ENCODE data around the gene CXCL16. TPM values are rescaled to one million over a fixed set of nuclear protein-coding genes. Genes with fewer than 3 reads are reported as not detected.

CXCL16 gene
- total and polyA plus RNA-seq, 2 donors (not counting 1 experiment from before 2014, with no cell fraction given) = 0.83 to 2.0 TPM

- Histone ChIP-seq H3K4me3 (replicated peaks in 1 of 4; ENCODE audit: control extremely low read depth in 1 of 4, insufficient read depth in 1 of 4, low read depth in 3 of 4, low read length in 4 of 4) (no peak overlapping the region), H3K36me3 (ENCODE audit: control insufficient read depth, insufficient read depth, low read length) (no peaks in the 10 kb centered on the region), H3K9me3 (ENCODE audit: control insufficient read depth, insufficient read depth, low read depth, low read length) (no peaks in the 10 kb centered on the region), H3K79me2 (ENCODE audit: control insufficient read depth, insufficient read depth, low read length) (no peaks in the 10 kb centered on the region), H2AFZ (ENCODE audit: low read length) (no peak overlapping the region), H4K20me1 (ENCODE audit: control insufficient read depth, extremely low read depth, insufficient read depth, low read length) (no peaks in the 10 kb centered on the region), H3K9ac (ENCODE audit: insufficient read depth, low read length) (no peak overlapping the region), H3K27ac (ENCODE audit: insufficient read depth, low read length) (no peak overlapping the region), H3K4me2 (ENCODE audit: extremely low read depth, insufficient read depth, low read length) (no peak overlapping the region), H3K4me1 (ENCODE audit: control insufficient read depth, extremely low read depth, insufficient read depth, low read length) (no peaks in the 10 kb centered on the region), H3K27me3 (ENCODE audit: control insufficient read depth, insufficient read depth, low read length) (peaks cover 11% of the 10 kb centered on the region)
- DNase-seq (ENCODE audit: low read depth in 2 of 2) = no peak
- TF ChIP-seq, protein P1, sequence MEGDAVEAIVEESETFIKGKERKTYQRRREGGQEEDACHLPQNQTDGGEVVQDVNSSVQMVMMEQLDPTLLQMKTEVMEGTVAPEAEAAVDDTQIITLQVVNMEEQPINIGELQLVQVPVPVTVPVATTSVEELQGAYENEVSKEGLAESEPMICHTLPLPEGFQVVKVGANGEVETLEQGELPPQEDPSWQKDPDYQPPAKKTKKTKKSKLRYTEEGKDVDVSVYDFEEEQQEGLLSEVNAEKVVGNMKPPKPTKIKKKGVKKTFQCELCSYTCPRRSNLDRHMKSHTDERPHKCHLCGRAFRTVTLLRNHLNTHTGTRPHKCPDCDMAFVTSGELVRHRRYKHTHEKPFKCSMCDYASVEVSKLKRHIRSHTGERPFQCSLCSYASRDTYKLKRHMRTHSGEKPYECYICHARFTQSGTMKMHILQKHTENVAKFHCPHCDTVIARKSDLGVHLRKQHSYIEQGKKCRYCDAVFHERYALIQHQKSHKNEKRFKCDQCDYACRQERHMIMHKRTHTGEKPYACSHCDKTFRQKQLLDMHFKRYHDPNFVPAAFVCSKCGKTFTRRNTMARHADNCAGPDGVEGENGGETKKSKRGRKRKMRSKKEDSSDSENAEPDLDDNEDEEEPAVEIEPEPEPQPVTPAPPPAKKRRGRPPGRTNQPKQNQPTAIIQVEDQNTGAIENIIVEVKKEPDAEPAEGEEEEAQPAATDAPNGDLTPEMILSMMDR (conservative IDR thresholded peaks at IDR 0.05 in 1 of 2, IDR thresholded peaks at IDR 0.05 in 1 of 2; ENCODE audit: low read depth in 1 of 2, low read length in 2 of 2) = no peak
- TF ChIP-seq EZH2 (IDR thresholded peaks at IDR 0.05; ENCODE audit: low read length, missing control alignments) = no peak
Measured at GRCh38 chr17:4734857-4735475, 4.8 kb downstream of the CXCL16 start.

DNA sequence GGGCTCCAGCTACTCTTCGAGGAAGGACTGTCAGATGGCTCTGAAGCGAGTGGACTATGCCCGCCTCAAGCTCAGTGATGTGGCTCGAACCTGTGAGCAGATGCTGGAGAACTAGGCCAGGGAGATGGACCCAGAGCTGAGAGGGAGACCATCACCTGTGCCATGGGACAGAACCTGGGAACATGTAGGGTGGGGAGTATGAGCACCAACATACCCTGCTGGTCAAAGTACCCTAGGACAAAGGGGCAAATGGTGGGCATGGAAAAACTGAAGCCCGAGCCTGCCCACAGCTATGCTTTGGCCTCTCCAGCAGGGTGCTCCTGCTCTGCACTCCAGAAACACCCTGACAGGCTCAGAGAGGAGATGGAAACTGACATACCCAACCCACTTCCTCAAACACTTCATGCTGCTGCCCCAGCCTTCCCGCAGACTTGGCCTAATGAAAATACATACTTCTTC is 6.6 kb downstream of the CXCL16 start:
- no peaks in the 10 kb centered on the region for H3K36me3 ChIP-seq (ENCODE audit: control insufficient read depth, insufficient read depth, low read length)
- H3K27me3 ChIP-seq (ENCODE audit: control insufficient read depth, insufficient read depth, low read length) = peaks cover 1% of the 10 kb centered on the region
- TF ChIP-seq, protein P1 (conservative IDR thresholded peaks at IDR 0.05 in 1 of 2, IDR thresholded peaks at IDR 0.05 in 1 of 2; ENCODE audit: low read depth in 1 of 2, low read length in 2 of 2) = no peak
- no peak for TF ChIP-seq EZH2 (IDR thresholded peaks at IDR 0.05; ENCODE audit: low read length, missing control alignments)
- no peaks in the 10 kb centered on the region for H3K9me3 ChIP-seq (ENCODE audit: control insufficient read depth, insufficient read depth, low read depth, low read length)
- H2AFZ ChIP-seq (ENCODE audit: low read length) = no peak overlapping the region
- no peak overlapping the region for H3K9ac ChIP-seq (ENCODE audit: insufficient read depth, low read length)
- no peaks in the 10 kb centered on the region for H4K20me1 ChIP-seq (ENCODE audit: control insufficient read depth, extremely low read depth, insufficient read depth, low read length)
- no peak overlapping the region for H3K27ac ChIP-seq (ENCODE audit: insufficient read depth, low read length)
- no peak for DNase-seq (ENCODE audit: low read depth in 2 of 2)
- H3K4me3 ChIP-seq (replicated peaks in 1 of 4; ENCODE audit: control extremely low read depth in 1 of 4, insufficient read depth in 1 of 4, low read depth in 3 of 4, low read length in 4 of 4) = no peak overlapping the region
- H3K4me2 ChIP-seq (ENCODE audit: extremely low read depth, insufficient read depth, low read length) = no peak overlapping the region
- H3K4me1 ChIP-seq (ENCODE audit: control insufficient read depth, extremely low read depth, insufficient read depth, low read length) = no peaks in the 10 kb centered on the region
- no peaks in the 10 kb centered on the region for H3K79me2 ChIP-seq (ENCODE audit: control insufficient read depth, insufficient read depth, low read length)

DNA sequence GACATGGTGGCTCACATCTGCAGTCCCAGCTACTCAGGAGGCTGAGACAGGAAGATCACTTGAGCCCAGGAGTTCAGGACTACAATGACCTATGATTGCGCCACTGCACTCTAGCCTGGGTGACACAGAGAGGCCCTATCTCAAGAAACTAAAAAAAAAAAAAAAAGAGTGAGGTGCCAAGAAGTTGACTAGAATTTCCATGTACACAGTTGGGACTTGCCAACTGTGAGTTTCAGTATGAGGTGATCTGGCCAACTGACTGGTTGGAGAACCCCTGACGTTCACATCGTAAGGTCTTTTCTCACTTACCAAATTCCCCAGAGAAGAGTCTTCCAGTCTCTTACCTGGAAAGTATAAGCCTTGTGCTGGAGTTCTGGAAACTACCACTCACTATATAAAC is 11.6 kb downstream of the CXCL16 start:
- Histone ChIP-seq H3K4me3 (replicated peaks in 1 of 4; ENCODE audit: control extremely low read depth in 1 of 4, insufficient read depth in 1 of 4, low read depth in 3 of 4, low read length in 4 of 4) (no peak overlapping the region), H3K27me3 (ENCODE audit: control insufficient read depth, insufficient read depth, low read length) (no peaks in the 10 kb centered on the region), H3K4me1 (ENCODE audit: control insufficient read depth, extremely low read depth, insufficient read depth, low read length) (no peaks in the 10 kb centered on the region), H3K9ac (ENCODE audit: insufficient read depth, low read length) (no peak overlapping the region), H3K4me2 (ENCODE audit: extremely low read depth, insufficient read depth, low read length) (no peak overlapping the region), H3K27ac (ENCODE audit: insufficient read depth, low read length) (no peak overlapping the region), H3K36me3 (ENCODE audit: control insufficient read depth, insufficient read depth, low read length) (no peaks in the 10 kb centered on the region), H2AFZ (ENCODE audit: low read length) (no peak overlapping the region), H3K79me2 (ENCODE audit: control insufficient read depth, insufficient read depth, low read length) (no peaks in the 10 kb centered on the region), H3K9me3 (ENCODE audit: control insufficient read depth, insufficient read depth, low read depth, low read length) (no peaks in the 10 kb centered on the region), H4K20me1 (ENCODE audit: control insufficient read depth, extremely low read depth, insufficient read depth, low read length) (no peaks in the 10 kb centered on the region)
- TF ChIP-seq, protein P1 (conservative IDR thresholded peaks at IDR 0.05 in 1 of 2, IDR thresholded peaks at IDR 0.05 in 1 of 2; ENCODE audit: low read depth in 1 of 2, low read length in 2 of 2) = no peak
- TF ChIP-seq EZH2 (IDR thresholded peaks at IDR 0.05; ENCODE audit: low read length, missing control alignments) = no peak
- DNase-seq (ENCODE audit: low read depth in 2 of 2) = no peak

Data from fibroblast of lung (primary cell).